ENCODE measurements around the gene MT3.
A peak's percentile ranks its signal among the peaks of the same experiment; 100 is the strongest.

Gene MT3

DNA sequence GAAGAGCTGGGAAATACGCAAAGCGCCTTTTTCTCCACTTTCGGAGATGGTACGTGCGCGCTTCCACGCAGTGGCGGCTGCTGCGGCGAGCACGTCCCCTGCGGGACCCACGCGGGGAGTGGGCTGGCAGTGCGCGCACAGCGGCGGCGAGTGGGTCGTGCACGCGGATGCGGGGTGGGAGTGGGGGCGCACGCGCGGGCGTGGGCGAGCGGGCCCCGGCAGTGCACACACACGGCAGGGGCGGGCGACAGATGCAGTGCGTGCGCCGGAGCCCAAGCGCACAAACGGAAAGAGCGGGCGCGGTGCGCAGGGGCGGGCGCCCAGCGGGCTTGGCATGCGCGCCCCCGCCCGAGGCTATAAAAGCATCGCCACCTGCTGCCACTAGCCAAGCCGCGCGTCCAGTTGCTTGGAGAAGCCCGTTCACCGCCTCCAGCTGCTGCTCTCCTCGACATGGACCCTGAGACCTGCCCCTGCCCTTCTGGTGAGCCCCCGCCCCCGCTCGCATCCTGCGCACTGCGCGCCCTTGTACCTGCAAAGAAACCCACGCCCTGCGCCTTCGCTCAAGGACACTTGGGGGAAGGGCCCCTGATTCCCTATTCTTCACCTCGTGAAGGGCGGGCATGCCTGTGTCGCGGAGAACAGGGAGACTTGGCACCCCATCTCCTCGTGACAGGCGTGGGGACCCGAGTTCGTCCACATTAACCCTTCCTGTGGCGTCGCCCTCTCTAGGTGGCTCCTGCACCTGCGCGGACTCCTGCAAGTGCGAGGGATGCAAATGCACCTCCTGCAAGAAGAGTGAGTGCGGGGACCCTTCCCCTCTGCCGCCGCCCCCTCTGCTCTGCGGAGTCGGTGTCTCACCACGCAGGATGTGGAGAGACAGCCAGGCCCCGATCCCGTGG, at the start of gene MT3:
Gene MT3, plus strand, starts transcription at position 388 of the 899 bp plus-strand sequence. Its CDS starts 63 bp downstream, at position 451.
- DNase-seq = no peak

DNA sequence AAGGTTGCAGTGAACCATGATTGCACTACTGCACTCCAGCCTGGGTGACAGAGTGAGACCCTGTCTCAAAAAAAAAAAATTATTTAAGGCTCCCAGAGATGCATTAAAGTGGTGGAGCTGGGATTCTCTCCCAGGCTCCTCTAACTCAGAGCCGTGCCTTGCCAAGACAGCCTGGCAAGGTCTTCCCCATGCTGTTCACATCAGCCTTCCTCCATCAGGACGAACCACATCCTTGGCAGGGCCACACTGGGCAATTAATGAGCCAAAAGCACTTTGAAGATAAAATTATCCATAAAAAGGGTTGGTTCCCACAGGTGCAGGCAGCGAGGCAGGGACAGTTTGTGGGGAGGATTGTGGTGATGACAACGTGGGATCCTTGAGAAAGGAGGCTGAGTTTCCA, 49.7 kb upstream of the MT3 start:
- DNase-seq = no peak

- no peak for DNase-seq
Measured at GRCh38 chr16:56542039-56542438, 47.3 kb upstream of the MT3 start.

- no peak for DNase-seq
Measured at GRCh38 chr16:56547120-56547948, 42.0 kb upstream of the MT3 start.

GRCh38 chr16:56547949-56548567, 41.3 kb upstream of the MT3 start:
- no peak for DNase-seq

- DNase-seq = no peak
Measured at GRCh38 chr16:56549161-56549560, 40.2 kb upstream of the MT3 start.

DNA sequence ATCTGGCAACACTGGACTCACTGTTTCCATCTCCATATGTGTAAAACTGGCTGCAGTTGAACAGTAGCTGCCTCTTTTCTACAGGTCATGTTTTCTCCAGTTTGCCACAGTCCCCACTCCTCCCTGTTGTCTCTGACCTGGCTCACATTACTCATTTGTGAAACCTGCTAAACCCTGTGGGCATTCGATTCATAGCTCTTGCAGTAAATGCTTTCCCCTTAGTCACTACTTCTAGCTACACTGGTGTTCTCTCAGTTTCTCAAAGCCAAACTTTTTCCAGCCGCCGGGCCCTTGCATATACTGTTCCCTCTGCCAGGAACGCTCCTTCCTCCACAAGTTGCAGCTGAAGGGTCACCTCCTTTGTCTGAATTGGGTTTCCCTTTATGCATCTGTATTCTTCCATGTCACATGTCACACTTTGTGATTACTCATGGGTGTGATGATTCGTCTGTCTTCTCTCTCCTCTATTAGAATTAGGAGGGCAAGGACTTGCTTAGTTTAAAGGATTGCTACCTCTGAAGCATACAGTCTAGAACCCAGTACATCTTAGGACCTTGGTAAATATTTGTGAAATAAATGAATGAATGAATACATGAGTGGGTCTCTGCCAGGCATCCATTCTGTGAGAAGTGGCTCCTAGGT, 39.5 kb upstream of the MT3 start:
- no peak for DNase-seq

- DNase-seq = no peak
Measured at GRCh38 chr16:56551796-56552738, 37.3 kb upstream of the MT3 start.

DNA sequence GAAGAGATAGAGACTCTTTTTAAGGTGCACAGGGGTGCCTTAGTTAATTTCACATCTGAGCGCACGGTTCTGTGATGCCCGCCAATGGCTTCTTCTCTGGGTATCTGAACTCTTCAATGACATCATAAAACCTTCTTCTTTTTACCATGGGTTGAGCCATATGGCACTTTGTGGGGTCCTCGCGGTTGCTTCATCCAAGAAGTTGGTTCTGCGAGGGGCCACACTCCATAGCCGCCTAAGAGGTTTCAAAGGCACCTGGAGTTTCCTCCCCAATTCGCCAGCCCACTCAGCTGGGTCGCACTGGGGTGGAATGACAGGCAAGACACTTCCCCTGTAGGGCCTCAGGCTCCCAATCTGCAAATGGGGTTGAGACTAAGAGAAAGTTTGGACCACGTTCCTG, 34.9 kb upstream of the MT3 start:
- no peak for DNase-seq

- DNase-seq = peak; percentile 89
Measured at GRCh38 chr16:56558024-56558747, 31.1 kb upstream of the MT3 start.

DNA sequence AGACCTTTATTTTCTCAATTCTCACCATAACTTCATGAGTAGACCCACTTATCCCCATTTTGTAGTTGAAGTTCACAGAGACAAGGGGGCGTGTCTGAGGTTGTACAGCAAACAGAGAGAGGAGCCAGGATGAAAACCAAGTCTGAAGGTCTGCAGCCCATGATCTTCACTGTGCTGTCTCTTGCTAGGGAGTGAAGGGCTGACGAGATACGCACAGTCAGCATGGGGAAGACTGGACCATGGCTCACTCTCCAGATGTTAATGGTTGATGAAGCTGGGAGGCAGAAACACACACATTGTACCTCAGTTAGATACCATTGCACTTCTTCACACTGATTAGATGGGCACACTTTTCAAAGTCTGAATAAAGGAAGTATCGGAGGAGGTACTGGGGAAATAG, 30.2 kb upstream of the MT3 start:
- DNase-seq = no peak

DNA sequence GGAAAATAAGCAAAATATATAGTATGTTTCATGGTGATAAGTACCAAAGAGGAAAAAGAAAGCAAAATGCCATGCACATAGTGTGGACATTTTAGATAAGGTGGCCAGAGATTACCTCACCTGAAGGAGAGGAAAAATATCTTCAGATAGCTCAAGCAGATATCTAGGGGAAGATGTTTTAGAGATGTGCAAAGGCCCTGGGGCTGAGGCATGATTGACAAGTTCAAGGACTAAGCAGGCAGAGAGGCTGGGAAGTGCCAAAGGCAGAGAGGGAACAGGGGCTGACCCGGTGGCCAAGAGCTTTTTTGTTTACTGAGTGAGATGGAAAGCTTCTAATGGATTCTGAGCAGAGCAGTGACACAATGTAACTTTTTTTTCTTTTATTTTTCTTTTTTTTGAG, 28.9 kb upstream of the MT3 start:
- DNase-seq = no peak

- DNase-seq = no peak
Measured at GRCh38 chr16:56561126-56561525, 28.2 kb upstream of the MT3 start.

- DNase-seq = no peak
Measured at GRCh38 chr16:56564793-56565477, 24.4 kb upstream of the MT3 start, which contains the start of gene MT4. MT4 (plus strand) TSS chr16:56565073; CDS start chr16:56565129, 56 bp downstream.

GRCh38 chr16:56569971-56570370, 19.4 kb upstream of the MT3 start:
- no peak for DNase-seq

DNA sequence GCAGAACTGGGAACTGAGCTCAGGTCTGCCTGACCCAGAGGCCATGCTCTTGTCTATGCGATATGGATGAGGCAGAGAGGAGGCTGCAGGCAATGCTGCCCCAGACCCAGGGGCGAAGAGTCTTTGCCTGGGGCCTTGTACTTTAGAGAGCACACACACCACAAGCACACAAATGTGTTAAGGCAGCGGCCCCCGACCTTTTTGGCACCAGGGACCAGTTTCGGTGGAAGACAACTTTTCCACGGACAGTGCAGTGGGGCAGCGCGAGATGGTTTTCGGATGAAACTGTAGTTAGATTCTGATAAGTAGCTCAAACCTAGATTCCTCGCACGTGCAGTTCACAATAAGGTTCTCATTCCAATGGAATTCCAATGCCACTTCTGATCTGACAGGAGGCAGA, 17.8 kb upstream of the MT3 start:
- no peak for DNase-seq

- no peak for DNase-seq
Measured at GRCh38 chr16:56574625-56575024, 14.7 kb upstream of the MT3 start.

DNA sequence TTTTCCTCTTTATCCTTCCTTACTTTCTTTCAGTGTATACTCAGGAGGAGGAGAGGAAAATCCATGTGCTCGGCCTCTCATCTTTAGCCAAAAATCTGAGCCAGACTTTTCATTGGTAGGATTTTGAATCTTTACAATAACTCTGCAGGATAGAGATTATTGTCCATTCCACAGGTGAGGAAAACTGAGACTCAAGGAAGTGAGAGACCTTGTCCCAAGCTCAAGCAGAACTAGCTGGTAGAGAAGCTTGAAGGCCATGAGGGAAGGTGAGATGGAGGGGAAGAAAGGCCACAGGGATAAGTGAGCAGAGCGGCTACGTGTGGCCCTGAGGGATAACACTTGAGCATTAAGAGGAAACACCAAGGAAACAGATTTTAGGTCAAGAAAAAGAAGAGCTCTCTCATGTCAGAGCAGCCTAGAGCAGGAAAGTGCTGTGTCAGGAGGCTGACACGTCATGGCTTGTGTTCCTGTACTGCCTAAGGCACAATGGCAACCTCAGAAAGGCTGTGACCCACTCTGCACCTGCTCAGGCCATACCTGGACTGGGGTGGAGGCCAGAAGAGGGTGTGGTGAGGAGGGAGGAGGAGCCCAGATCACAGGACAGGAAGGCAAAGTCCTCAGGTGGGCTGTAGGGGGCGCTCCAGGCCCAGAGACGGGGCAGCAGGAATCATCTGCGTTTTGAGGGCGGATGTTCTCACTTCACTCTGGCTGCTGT, 12.6 kb upstream of the MT3 start:
- peak; percentile 4 for DNase-seq

DNA sequence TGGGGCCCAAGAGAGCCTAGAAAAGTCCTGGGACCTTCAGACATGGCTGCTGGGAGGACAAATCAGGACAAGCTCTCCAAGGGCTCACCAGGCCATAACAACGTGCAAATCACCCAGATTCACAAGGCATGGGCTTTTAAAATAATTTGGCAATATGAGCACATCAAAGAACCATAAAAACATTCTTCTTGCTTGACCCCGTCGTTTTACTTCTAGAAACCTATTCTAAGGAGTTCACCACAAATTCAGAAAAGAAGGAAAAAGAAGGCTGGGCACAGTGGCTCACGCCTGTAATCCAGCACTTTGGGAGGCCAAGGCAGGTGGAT, 12.1 kb upstream of the MT3 start:
- no peak for DNase-seq
